Mesendoderm (in vitro differentiated cells): Measurements from ENCODE around the gene LTN1.

ENCODE experiments used
- DNase-seq: peaks from one replicate; pipeline ENCODE4 v3.0.0; 2013
- H2AK5ac ChIP-seq: 2 replicates; pipeline ENCODE4 v1.6.1; 2013; ENCODE audit warnings: low read length, inconsistent platforms
- H2BK120ac ChIP-seq: 2 replicates; pipeline ENCODE4 v1.6.1; 2013; ENCODE audit warnings: low read depth, mild to moderate bottlenecking, low read length, moderate library complexity, mixed read lengths
- H2BK15ac ChIP-seq: replicated peaks from 2 replicates; pipeline ENCODE4 v1.6.1; 2013; ENCODE audit warnings: low read depth, mild to moderate bottlenecking, moderate library complexity
- H2BK5ac ChIP-seq: 2 replicates; pipeline ENCODE4 v1.6.1; 2013; ENCODE audit warnings: low read length, inconsistent platforms
- H3K18ac ChIP-seq: 2 replicates; pipeline ENCODE4 v1.6.1; 2013; ENCODE audit warnings: mild to moderate bottlenecking, low read length, mixed read lengths
- H3K23ac ChIP-seq: one replicate; pipeline ENCODE4 v1.6.1; 2013; ENCODE audit warnings: low read length
- H3K27ac ChIP-seq: 2 replicates; pipeline ENCODE4 v1.5.1; 2013; ENCODE audit warnings: low read depth, mild to moderate bottlenecking, inconsistent platforms, low read length, moderate library complexity
- H3K27me3 ChIP-seq: 2 replicates; pipeline ENCODE4 v1.6.1; 2013; ENCODE audit warnings: low read length, control low read depth, mild to moderate bottlenecking, inconsistent platforms; ENCODE audit not compliant: insufficient read depth, poor library complexity
- H3K36me3 ChIP-seq: 2 replicates; pipeline ENCODE4 v1.6.1; 2013; ENCODE audit warnings: low read length, inconsistent platforms; ENCODE audit not compliant: control insufficient read depth, insufficient read depth
- H3K4ac ChIP-seq: one replicate; pipeline ENCODE4 v1.6.1; 2013; ENCODE audit warnings: low read depth, mild to moderate bottlenecking, low read length, moderate library complexity
- H3K4me1 ChIP-seq: 2 replicates; pipeline ENCODE4 v1.6.1; 2013; ENCODE audit warnings: low read depth, low read length, inconsistent platforms; ENCODE audit not compliant: control insufficient read depth
- H3K4me2 ChIP-seq: 2 replicates; pipeline ENCODE4 v1.6.1; 2013; ENCODE audit warnings: low read length
- H3K4me3 ChIP-seq: 2 replicates; pipeline ENCODE4 v1.5.1; 2013; ENCODE audit warnings: mild to moderate bottlenecking, low read length
- H3K56ac ChIP-seq: one replicate; pipeline ENCODE4 v1.6.1; 2013; ENCODE audit warnings: low read length
- H3K79me1 ChIP-seq: 2 replicates; pipeline ENCODE4 v1.6.1; 2013; ENCODE audit warnings: low read length, inconsistent platforms
- H3K79me2 ChIP-seq: 2 replicates; pipeline ENCODE4 v1.6.1; 2013; ENCODE audit warnings: mild to moderate bottlenecking, low read length; ENCODE audit not compliant: control insufficient read depth, insufficient read depth
- H3K9ac ChIP-seq: 2 replicates; pipeline ENCODE4 v1.6.1; 2013; ENCODE audit warnings: low read length, inconsistent platforms
- H4K5ac ChIP-seq: one replicate; pipeline ENCODE4 v1.6.1; 2013; ENCODE audit warnings: low read length
- H4K8ac ChIP-seq: one replicate; pipeline ENCODE4 v1.6.1; 2013; ENCODE audit warnings: low read depth, mild to moderate bottlenecking, control low read depth, low read length, moderate library complexity
- WGBS: extraction: QIAGEN DNeasy Blood & Tissue Kit; methylation state at CpG from one replicate; pipeline ENCODE4 v1.1.7; 2013; ENCODE audit warnings: low lambda C conversion rate, missing lambda C conversion rate; ENCODE audit not compliant: insufficient coverage; ENCODE audit errors: extremely low coverage; 5-methylcytosine and 5-hydroxymethylcytosine counted together

Gene LTN1

GRCh38 chr21:28944296-28944695 is 48.4 kb downstream of the LTN1 start:
- Histone ChIP-seq H3K4me2 (no peak overlapping the region), H2BK15ac (no peak overlapping the region), H3K79me2 (no peaks in the 10 kb centered on the region), H3K79me1 (no peaks in the 10 kb centered on the region), H4K5ac (no peak overlapping the region), H3K4ac (no peak overlapping the region), H3K36me3 (no peaks in the 10 kb centered on the region), H3K27ac (no peak overlapping the region), H4K8ac (no peak overlapping the region), H2AK5ac (no peak overlapping the region), H2BK120ac (no peak overlapping the region), H2BK5ac (no peak overlapping the region), H3K18ac (no peak overlapping the region), H3K23ac (no peak overlapping the region), H3K9ac (no peak overlapping the region), H3K56ac (no peak overlapping the region), H3K4me1 (no peaks in the 10 kb centered on the region), H3K4me3 (no peak overlapping the region), H3K27me3 (no peaks in the 10 kb centered on the region)
- peak; percentile 16 for DNase-seq

GRCh38 chr21:28943631-28944030 is 49.0 kb downstream of the LTN1 start:
- Histone ChIP-seq H3K79me1 (no peaks in the 10 kb centered on the region), H3K4me3 (no peak overlapping the region), H3K56ac (no peak overlapping the region), H3K27ac (no peak overlapping the region), H3K18ac (no peak overlapping the region), H2AK5ac (no peak overlapping the region), H3K4ac (no peak overlapping the region), H4K8ac (no peak overlapping the region), H3K27me3 (no peaks in the 10 kb centered on the region), H3K23ac (no peak overlapping the region), H3K9ac (no peak overlapping the region), H3K4me1 (no peaks in the 10 kb centered on the region), H2BK120ac (no peak overlapping the region), H3K36me3 (no peaks in the 10 kb centered on the region), H2BK5ac (no peak overlapping the region), H2BK15ac (no peak overlapping the region), H4K5ac (no peak overlapping the region), H3K4me2 (no peak overlapping the region), H3K79me2 (no peaks in the 10 kb centered on the region)
- no peak for DNase-seq
- no CpG with 5 or more reads among the region's 2 CpGs for WGBS

GRCh38 chr21:28938726-28939125 is 54.0 kb downstream of the LTN1 start:
- Histone ChIP-seq H3K4ac (no peak overlapping the region), H3K4me2 (no peak overlapping the region), H2BK5ac (no peak overlapping the region), H2AK5ac (no peak overlapping the region), H2BK15ac (no peak overlapping the region), H3K36me3 (no peaks in the 10 kb centered on the region), H3K23ac (no peak overlapping the region), H3K56ac (no peak overlapping the region), H3K18ac (no peak overlapping the region), H3K9ac (no peak overlapping the region), H4K8ac (no peak overlapping the region), H3K4me1 (no peaks in the 10 kb centered on the region), H3K4me3 (no peak overlapping the region), H4K5ac (no peak overlapping the region), H3K27ac (no peak overlapping the region), H3K27me3 (no peaks in the 10 kb centered on the region), H3K79me2 (no peaks in the 10 kb centered on the region), H2BK120ac (no peak overlapping the region), H3K79me1 (no peaks in the 10 kb centered on the region)
- no CpG with 5 or more reads among the region's 2 CpGs for WGBS
- no peak for DNase-seq

- no peak overlapping the region for H3K27ac ChIP-seq
- no peak overlapping the region for H2BK5ac ChIP-seq
- H3K27me3 ChIP-seq: no peaks in the 10 kb centered on the region
- no peaks in the 10 kb centered on the region for H3K79me2 ChIP-seq
- no peaks in the 10 kb centered on the region for H3K79me1 ChIP-seq
- no peak overlapping the region for H3K56ac ChIP-seq
- H2BK120ac ChIP-seq: no peak overlapping the region
- no peak for DNase-seq
- no peak overlapping the region for H2AK5ac ChIP-seq
- no peak overlapping the region for H2BK15ac ChIP-seq
- H3K4me1 ChIP-seq: no peaks in the 10 kb centered on the region
- no peak overlapping the region for H4K8ac ChIP-seq
- H4K5ac ChIP-seq: no peak overlapping the region
- H3K4ac ChIP-seq: no peak overlapping the region
- H3K23ac ChIP-seq: no peak overlapping the region
- H3K4me3 ChIP-seq: no peak overlapping the region
- no peaks in the 10 kb centered on the region for H3K36me3 ChIP-seq
- H3K18ac ChIP-seq: no peak overlapping the region
- no peak overlapping the region for H3K9ac ChIP-seq
- no CpG with 5 or more reads among the region's 2 CpGs for WGBS
- H3K4me2 ChIP-seq: no peak overlapping the region
Observed at GRCh38 chr21:28937737-28938136, 54.9 kb downstream of the LTN1 start.

- Histone ChIP-seq H3K9ac (no peak overlapping the region), H2BK5ac (no peak overlapping the region), H3K4me1 (no peaks in the 10 kb centered on the region), H3K79me1 (no peaks in the 10 kb centered on the region), H4K8ac (no peak overlapping the region), H3K23ac (no peak overlapping the region), H3K4ac (no peak overlapping the region), H3K79me2 (no peaks in the 10 kb centered on the region), H3K27ac (no peak overlapping the region), H3K18ac (no peak overlapping the region), H2BK15ac (no peak overlapping the region), H2AK5ac (no peak overlapping the region), H3K4me3 (no peak overlapping the region), H3K4me2 (no peak overlapping the region), H3K36me3 (no peaks in the 10 kb centered on the region), H3K56ac (no peak overlapping the region), H2BK120ac (no peak overlapping the region), H4K5ac (no peak overlapping the region), H3K27me3 (no peaks in the 10 kb centered on the region)
- no peak for DNase-seq
- no CpG with 5 or more reads among the region's 2 CpGs for WGBS
Observed at GRCh38 chr21:28936721-28937120, 56.0 kb downstream of the LTN1 start.

GRCh38 chr21:28936036-28936435 is 56.6 kb downstream of the LTN1 start:
- no peak overlapping the region for H4K8ac ChIP-seq
- H3K4me3 ChIP-seq: no peak overlapping the region
- H3K79me1 ChIP-seq: no peaks in the 10 kb centered on the region
- no peak overlapping the region for H2BK15ac ChIP-seq
- no peaks in the 10 kb centered on the region for H3K27me3 ChIP-seq
- H3K79me2 ChIP-seq: no peaks in the 10 kb centered on the region
- no peak overlapping the region for H3K56ac ChIP-seq
- H3K9ac ChIP-seq: no peak overlapping the region
- no peak overlapping the region for H3K4ac ChIP-seq
- no peak for DNase-seq
- H3K23ac ChIP-seq: no peak overlapping the region
- no peak overlapping the region for H3K27ac ChIP-seq
- H4K5ac ChIP-seq: no peak overlapping the region
- no CpG with 5 or more reads among the region's 1 CpG for WGBS
- H3K18ac ChIP-seq: no peak overlapping the region
- no peak overlapping the region for H2BK5ac ChIP-seq
- no peak overlapping the region for H2AK5ac ChIP-seq
- no peaks in the 10 kb centered on the region for H3K36me3 ChIP-seq
- H3K4me1 ChIP-seq: no peaks in the 10 kb centered on the region
- no peak overlapping the region for H3K4me2 ChIP-seq
- H2BK120ac ChIP-seq: no peak overlapping the region
